ENCODE data around the gene GLRX.

The GLRX gene

DNA sequence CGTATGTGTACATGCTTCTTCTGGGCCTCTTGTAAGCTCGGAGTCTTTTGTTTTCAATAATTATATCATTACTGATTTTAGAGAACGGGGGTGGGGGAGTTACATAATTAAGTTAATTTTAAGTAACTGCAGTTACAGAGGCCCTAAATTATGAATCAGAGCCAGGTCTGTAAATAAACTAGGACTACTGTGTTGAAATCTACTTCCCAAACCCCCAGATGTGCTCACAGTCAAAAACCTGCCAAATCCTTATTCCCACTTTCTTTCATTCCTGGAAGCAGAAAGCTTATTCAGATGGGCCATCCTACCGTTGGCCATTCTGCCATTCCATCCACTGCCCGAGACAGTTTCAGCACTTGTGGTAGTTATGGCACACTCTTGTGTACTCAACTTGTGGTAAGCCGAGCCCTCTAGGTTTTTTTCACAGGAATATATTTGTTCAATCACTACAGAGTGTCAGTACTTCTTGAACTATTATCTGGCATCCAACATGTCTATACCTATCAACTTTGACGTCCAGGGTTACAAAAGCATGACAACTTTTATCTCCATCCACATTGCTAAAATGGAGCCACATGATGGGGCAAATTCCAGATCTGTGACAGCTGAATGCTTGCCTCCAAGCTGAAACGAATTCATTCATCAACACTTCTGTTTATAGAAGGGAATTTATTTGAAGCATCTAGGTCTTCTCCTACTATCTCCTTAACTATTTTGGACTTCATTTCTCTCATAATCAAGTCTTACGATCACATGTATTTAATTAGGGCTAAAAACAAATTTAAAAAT lies 37.8 kb downstream of the GLRX start:
- no peak for DNase-seq (ENCODE audit: insufficient read length, low spot score)
- FAIRE-seq: no peak
- TF ChIP-seq TAF1 (IDR thresholded peaks at IDR 0.05; ENCODE audit: low read depth, low read length) (no peak), POLR2AphosphoS5 (IDR thresholded peaks at IDR 0.05; ENCODE audit: low read depth, low read length) (no peak), PAX5 (IDR thresholded peaks at IDR 0.05; ENCODE audit: insufficient read depth, low read length, severe bottlenecking) (no peak), POU2F2 (IDR thresholded peaks at IDR 0.05; ENCODE audit: low read depth, low read length) (no peak), POLR2A (IDR thresholded peaks at IDR 0.05; ENCODE audit: low read depth, low read length) (no peak), SPI1 (IDR thresholded peaks at IDR 0.05; ENCODE audit: low read depth, low read length) (no peak)

GRCh38 chr5:95783661-95784060 lies 38.9 kb downstream of the GLRX start:
- DNase-seq (ENCODE audit: insufficient read length, low spot score) (no peak), FAIRE-seq (no peak)
- TF ChIP-seq PAX5 (IDR thresholded peaks at IDR 0.05; ENCODE audit: insufficient read depth, low read length, severe bottlenecking) (no peak), TAF1 (IDR thresholded peaks at IDR 0.05; ENCODE audit: low read depth, low read length) (no peak), POLR2AphosphoS5 (IDR thresholded peaks at IDR 0.05; ENCODE audit: low read depth, low read length) (no peak)

DNA sequence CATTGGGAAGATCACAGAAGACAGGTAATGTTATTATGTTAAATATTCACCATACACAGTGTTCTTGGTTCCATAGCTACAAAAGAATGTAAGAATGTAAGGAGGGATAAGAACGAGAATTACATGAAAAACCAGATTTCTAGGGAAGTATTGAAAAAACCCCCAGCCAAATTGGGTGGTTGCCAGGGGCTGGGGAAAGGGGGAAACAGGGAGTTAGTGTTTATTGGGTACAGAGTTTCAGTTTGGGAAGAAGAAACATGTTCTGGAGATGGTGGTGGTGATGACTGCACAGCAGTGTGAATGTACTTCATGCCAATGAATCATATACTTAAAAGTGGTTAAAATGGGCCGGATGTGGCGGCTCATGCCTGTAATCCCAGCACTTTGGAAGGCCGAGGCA lies 40.3 kb downstream of the GLRX start:
- TF ChIP-seq POU2F2 (IDR thresholded peaks at IDR 0.05; ENCODE audit: low read depth, low read length) (no peak), PAX5 (IDR thresholded peaks at IDR 0.05; ENCODE audit: insufficient read depth, low read length, severe bottlenecking) (no peak), SPI1 (IDR thresholded peaks at IDR 0.05; ENCODE audit: low read depth, low read length) (no peak), POLR2AphosphoS5 (IDR thresholded peaks at IDR 0.05; ENCODE audit: low read depth, low read length) (no peak), POLR2A (IDR thresholded peaks at IDR 0.05; ENCODE audit: low read depth, low read length) (no peak), TAF1 (IDR thresholded peaks at IDR 0.05; ENCODE audit: low read depth, low read length) (no peak)
- DNase-seq (ENCODE audit: insufficient read length, low spot score): no peak
- no peak for FAIRE-seq

DNA sequence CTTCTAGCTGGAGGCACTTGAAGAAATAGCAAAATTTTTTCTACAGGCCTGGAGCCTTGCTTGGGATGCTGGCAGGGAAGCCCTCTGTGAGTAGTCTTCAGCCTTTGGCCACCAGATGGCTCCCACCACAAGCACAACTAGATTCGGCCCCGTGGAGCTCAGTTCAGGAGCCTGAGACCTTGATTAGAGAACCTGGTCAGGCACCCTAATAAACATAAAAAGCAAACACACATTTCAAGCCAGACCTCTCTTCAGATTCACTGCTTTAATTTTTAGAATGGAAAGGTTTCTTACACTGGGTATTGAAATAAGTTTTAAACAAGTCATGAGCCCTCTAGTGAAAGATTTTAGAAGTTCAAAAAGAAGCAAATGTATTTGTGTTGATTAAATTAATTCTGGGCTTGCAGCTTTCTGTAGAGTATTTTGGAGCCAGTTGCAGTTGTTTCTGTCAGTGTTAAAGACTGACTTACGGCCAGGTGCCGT lies 41.4 kb downstream of the GLRX start:
- TF ChIP-seq TAF1 (IDR thresholded peaks at IDR 0.05; ENCODE audit: low read depth, low read length) (no peak), SPI1 (IDR thresholded peaks at IDR 0.05; ENCODE audit: low read depth, low read length) (no peak), POLR2AphosphoS5 (IDR thresholded peaks at IDR 0.05; ENCODE audit: low read depth, low read length) (no peak), POLR2A (IDR thresholded peaks at IDR 0.05; ENCODE audit: low read depth, low read length) (no peak), PAX5 (IDR thresholded peaks at IDR 0.05; ENCODE audit: insufficient read depth, low read length, severe bottlenecking) (no peak), POU2F2 (IDR thresholded peaks at IDR 0.05; ENCODE audit: low read depth, low read length) (no peak)
- FAIRE-seq (peak; percentile 70), DNase-seq (ENCODE audit: insufficient read length, low spot score) (peak; percentile 21)

GRCh38 chr5:95780597-95780996 lies 41.9 kb downstream of the GLRX start:
- DNase-seq (ENCODE audit: insufficient read length, low spot score) (no peak), FAIRE-seq (no peak)
- TF ChIP-seq SPI1 (IDR thresholded peaks at IDR 0.05; ENCODE audit: low read depth, low read length) (no peak), POU2F2 (IDR thresholded peaks at IDR 0.05; ENCODE audit: low read depth, low read length) (no peak)

DNA sequence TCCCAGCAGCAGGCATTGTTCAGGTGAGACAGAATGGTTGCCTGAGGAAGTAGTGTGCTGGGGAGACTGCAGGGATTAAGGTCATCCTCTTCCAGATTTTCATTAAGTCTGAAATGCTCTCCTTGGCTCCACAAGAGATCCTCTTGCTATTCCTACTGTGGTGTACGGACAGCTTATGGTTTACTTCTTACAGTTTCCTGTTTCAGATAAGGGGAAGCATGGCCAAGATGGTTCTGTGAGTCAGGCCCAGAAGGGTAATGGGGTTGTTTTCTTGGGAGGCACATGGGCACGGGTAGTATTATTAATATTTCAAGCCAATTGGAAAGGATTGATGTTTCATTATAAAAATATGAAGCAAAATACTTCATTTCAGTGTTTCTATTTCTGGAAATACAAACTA lies 42.9 kb downstream of the GLRX start:
- FAIRE-seq (peak; percentile 81), DNase-seq (ENCODE audit: insufficient read length, low spot score) (no peak)
- no peak for TF ChIP-seq SPI1 (IDR thresholded peaks at IDR 0.05; ENCODE audit: low read depth, low read length)
- TF ChIP-seq POU2F2 (IDR thresholded peaks at IDR 0.05; ENCODE audit: low read depth, low read length): no peak
- TF ChIP-seq POLR2A (IDR thresholded peaks at IDR 0.05; ENCODE audit: low read depth, low read length): no peak
- no peak for TF ChIP-seq POLR2AphosphoS5 (IDR thresholded peaks at IDR 0.05; ENCODE audit: low read depth, low read length)

- peak; percentile 71 for FAIRE-seq
- TF ChIP-seq POU2F2 (IDR thresholded peaks at IDR 0.05; ENCODE audit: low read depth, low read length) (no peak), PAX5 (IDR thresholded peaks at IDR 0.05; ENCODE audit: insufficient read depth, low read length, severe bottlenecking) (no peak), POLR2A (IDR thresholded peaks at IDR 0.05; ENCODE audit: low read depth, low read length) (no peak), POLR2AphosphoS5 (IDR thresholded peaks at IDR 0.05; ENCODE audit: low read depth, low read length) (no peak), SPI1 (IDR thresholded peaks at IDR 0.05; ENCODE audit: low read depth, low read length) (no peak), TAF1 (IDR thresholded peaks at IDR 0.05; ENCODE audit: low read depth, low read length) (no peak)
- DNase-seq (ENCODE audit: insufficient read length, low spot score): no peak
These were observed 43.7 kb downstream of the GLRX start for GRCh38 chr5:95778713-95779436.

DNA sequence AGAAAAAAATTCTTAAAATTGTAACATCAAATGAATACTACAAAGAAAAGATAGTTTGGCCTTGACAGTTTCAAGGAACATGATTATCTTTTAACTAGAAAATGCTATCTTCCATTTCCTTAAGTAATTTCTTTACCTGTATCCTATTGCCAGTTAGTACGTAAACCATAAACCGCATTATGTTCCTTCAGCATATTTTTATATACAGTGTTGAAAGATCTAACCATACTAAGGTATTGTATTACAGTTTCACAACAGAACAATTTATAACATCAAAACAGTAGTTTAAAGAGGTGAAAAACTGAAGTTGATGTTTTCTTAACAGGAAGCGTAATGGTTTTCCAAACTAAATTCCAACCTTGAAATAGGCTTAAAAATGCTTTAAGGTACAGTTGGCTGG lies 45.1 kb downstream of the GLRX start:
- no peak for TF ChIP-seq TAF1 (IDR thresholded peaks at IDR 0.05; ENCODE audit: low read depth, low read length)
- DNase-seq (ENCODE audit: insufficient read length, low spot score): no peak
- no peak for FAIRE-seq

DNA sequence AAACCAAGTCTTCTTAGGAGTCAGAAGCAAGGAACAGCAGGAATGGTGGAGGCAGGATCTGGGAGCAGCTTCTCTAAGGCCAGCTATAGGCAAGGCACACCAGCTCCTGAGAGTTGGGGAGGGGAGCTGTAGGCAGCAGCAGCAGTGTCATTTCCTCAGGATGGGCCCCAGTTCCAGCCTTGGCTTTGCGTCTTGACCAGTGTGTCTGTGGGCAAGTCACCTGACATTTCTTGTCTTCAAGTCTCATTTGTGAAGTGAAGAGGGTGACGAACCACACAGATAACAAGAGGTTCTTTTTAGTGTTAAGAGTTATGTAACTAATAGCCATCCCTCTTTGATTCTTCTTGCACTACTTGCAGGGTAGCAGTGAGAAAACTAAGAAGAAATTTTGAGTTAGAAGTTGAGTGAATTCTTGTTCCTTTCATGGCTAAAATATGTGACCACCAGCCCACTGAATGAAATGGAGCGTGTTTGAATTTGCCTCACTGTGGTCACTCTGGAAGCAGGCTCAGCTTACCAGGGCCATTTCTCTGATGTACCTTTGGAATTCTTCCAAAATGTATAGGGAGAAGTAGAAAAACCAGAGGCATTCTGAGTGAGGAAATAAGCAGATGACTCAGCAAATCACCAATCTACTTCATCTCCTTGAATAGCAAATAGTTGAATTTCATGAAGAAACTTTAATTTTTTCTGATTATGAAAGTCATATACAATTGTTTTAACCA lies 49.0 kb downstream of the GLRX start:
- TF ChIP-seq POU2F2 (IDR thresholded peaks at IDR 0.05; ENCODE audit: low read depth, low read length): no peak
- no peak for TF ChIP-seq POLR2AphosphoS5 (IDR thresholded peaks at IDR 0.05; ENCODE audit: low read depth, low read length)
- TF ChIP-seq PAX5 (IDR thresholded peaks at IDR 0.05; ENCODE audit: insufficient read depth, low read length, severe bottlenecking): no peak
- TF ChIP-seq TAF1 (IDR thresholded peaks at IDR 0.05; ENCODE audit: low read depth, low read length): no peak
- TF ChIP-seq POLR2A (IDR thresholded peaks at IDR 0.05; ENCODE audit: low read depth, low read length): no peak
- no peak for TF ChIP-seq SPI1 (IDR thresholded peaks at IDR 0.05; ENCODE audit: low read depth, low read length)
- DNase-seq (ENCODE audit: insufficient read length, low spot score): no peak
- peak; percentile 13 for FAIRE-seq
